T-cell (primary cell): ENCODE results near the gene LCK. TPM values are rescaled to one million over a fixed set of nuclear protein-coding genes. Genes with fewer than 3 reads are reported as not detected.
A peak's percentile ranks its signal among the peaks of the same experiment; 100 is the strongest.

Experiments used
- ATAC-seq, 4 experiments: fragments of 200-7000 bp in 3 of 4; fragments of 150-1000 bp in 1 of 4; cut with Tn5 transposase; replicated peaks in 1 of 4; 1 replicate in 3 of 4; 2 replicates in 1 of 4; pipeline ENCODE4 v1.10.0; 2021; ENCODE audit warnings: moderate library complexity in 3 of 4, mild to moderate bottlenecking in 2 of 4, moderate number of reproducible peaks in 1 of 4
- CTCF ChIA-PET, 2 donors: fragments of 300-600 bp; sonication (Branson Sonifier 250); formaldehyde crosslinking; loops; one replicate each; lab custom pipeline; 2022; ENCODE audit warnings: antibody characterized with exemption in 2 of 2; lab: Charles Lee
- POLR2A ChIA-PET, 2 donors: fragments of 300-600 bp; sonication (Branson Sonifier 250); formaldehyde crosslinking; loops; one replicate each; lab custom pipeline; 2022; ENCODE audit warnings: antibody characterized with exemption in 2 of 2; lab: Charles Lee
- DNase-seq, 35 experiments: peaks; one replicate each; pipeline versions ENCODE4 v3.0.0 to v3.0.0-alpha.2; 2013 to 2023
- H3K27ac ChIP-seq: one replicate; pipeline ENCODE4 v1.5.1; 2013; ENCODE audit warnings: low read length
- H3K27me3 ChIP-seq, 2 experiments: replicated peaks in 1 of 2; 1 replicate in 1 of 2; 2 replicates in 1 of 2; pipeline versions ENCODE4 v1.6.1 to v1.7.0; 2013; ENCODE audit warnings: low read length in 1 of 2, mixed read lengths in 1 of 2; ENCODE audit not compliant: control insufficient read depth in 2 of 2, insufficient read depth in 2 of 2; ENCODE audit errors: extremely low read depth in 1 of 2
- H3K36me3 ChIP-seq, 2 donors: 1 replicate in 1 of 2; 2 replicates in 1 of 2; pipeline versions ENCODE4 v1.6.1 to v1.7.0; 2013; ENCODE audit warnings: low read length in 1 of 2; ENCODE audit not compliant: control insufficient read depth in 2 of 2, insufficient read depth in 1 of 2; ENCODE audit errors: extremely low read depth in 1 of 2
- H3K4me1 ChIP-seq, 2 experiments: 1 replicate in 1 of 2; 2 replicates in 1 of 2; pipeline versions ENCODE4 v1.6.1 to v1.7.0; 2013; ENCODE audit warnings: low read length in 2 of 2, mixed read lengths in 1 of 2; ENCODE audit not compliant: insufficient read depth in 2 of 2, control insufficient read depth in 1 of 2; ENCODE audit errors: extremely low read depth in 1 of 2
- H3K4me3 ChIP-seq, 2 donors: 1 replicate in 1 of 2; 2 replicates in 1 of 2; pipeline versions ENCODE4 v1.5.1 to v1.7.0; 2013; ENCODE audit warnings: mild to moderate bottlenecking in 2 of 2, low read length in 1 of 2, moderate library complexity in 1 of 2; ENCODE audit not compliant: control insufficient read depth in 1 of 2; ENCODE audit errors: extremely low read depth in 1 of 2
- H3K9me3 ChIP-seq: 2 replicates; pipeline ENCODE4 v1.7.0; 2013
- H3K27ac Mint-ChIP-seq, 2 donors: one replicate each; pipeline ENCODE4 v1.8.0; 2020 to 2021; ENCODE audit warnings: mild to moderate bottlenecking in 2 of 2, mixed read lengths in 2 of 2
- H3K27me3 Mint-ChIP-seq, 2 donors: one replicate each; pipeline ENCODE4 v1.8.0; 2021 to 2022; ENCODE audit warnings: mixed read lengths in 2 of 2
- H3K36me3 Mint-ChIP-seq: one replicate; pipeline ENCODE4 v1.8.0; 2021; ENCODE audit warnings: mixed read lengths
- H3K4me1 Mint-ChIP-seq, 3 donors: one replicate each; pipeline ENCODE4 v1.8.0; 2020 to 2022; ENCODE audit warnings: mixed read lengths in 3 of 3, mild to moderate bottlenecking in 1 of 3
- H3K4me3 Mint-ChIP-seq, 3 donors: one replicate each; pipeline ENCODE4 v1.8.0; 2020 to 2022; ENCODE audit warnings: mild to moderate bottlenecking in 3 of 3, mixed read lengths in 3 of 3, moderate library complexity in 3 of 3
- H3K9me3 Mint-ChIP-seq, 3 donors: one replicate each; pipeline ENCODE4 v1.8.0; 2020 to 2022; ENCODE audit warnings: mixed read lengths in 3 of 3
- WGBS: methylation state at CpG from one replicate; pipeline ENCODE4 v1.1.5; 2013; ENCODE audit warnings: missing lambda C conversion rate; ENCODE audit not compliant: insufficient coverage; 5-methylcytosine and 5-hydroxymethylcytosine counted together
- total RNA-seq, 35 experiments: library from RNA in 6 of 35; stranded (reverse) in 6 of 35; fragments of 120-200 nt in 1 of 35; gene quantifications; one replicate each; pipeline versions ENCODE4 v1.2.1 to v1.2.4 and lab custom pipeline; 2013 to 2026

The LCK gene
- total RNA-seq, 5 donors from 2014 or later (not counting 1 experiment from before 2014, with no cell fraction given): 341 to 489 (median 428) TPM

DNA sequence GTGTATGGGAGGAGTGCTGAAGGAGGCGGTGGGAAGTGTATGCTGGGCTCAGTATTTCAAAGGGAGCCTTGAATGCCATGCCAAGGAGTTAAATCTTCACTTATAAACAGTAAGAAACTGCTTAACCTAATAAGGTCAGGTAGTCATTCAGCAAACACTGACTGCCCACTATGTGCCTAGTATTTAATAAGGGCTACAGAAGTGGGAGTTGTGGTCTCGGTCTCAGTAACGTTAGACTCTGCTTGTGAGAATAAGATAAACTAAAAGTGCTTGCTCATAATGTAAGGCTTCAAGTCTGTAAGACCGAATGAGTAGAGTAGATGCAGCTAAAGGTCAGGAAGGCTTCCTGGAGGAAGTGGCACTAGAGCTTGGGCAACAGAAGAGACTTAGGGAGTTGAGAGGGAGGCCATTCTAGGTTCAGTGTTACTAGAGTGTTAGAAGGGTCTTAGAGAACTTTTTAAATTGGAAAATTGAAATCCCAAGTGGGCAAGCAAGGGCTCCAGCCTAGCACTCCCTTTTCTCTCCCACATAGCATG, 78.9 kb downstream of the LCK start:
- WGBS: 66% methylated on average over 3 of the region's 4 CpGs
- Mint-ChIP-seq H3K4me3 (no peak overlapping the region), H3K27ac (peak overlapping the region; percentile 72 to 82), H3K9me3 (no peaks in the 10 kb centered on the region), H3K4me1 (peaks cover 24 to 34% (median 28%) of the 10 kb centered on the region in 3 donors), H3K36me3 (peaks cover 49% of the 10 kb centered on the region), H3K27me3 (no peaks in the 10 kb centered on the region)
- POLR2A ChIA-PET: no interaction called here
- DNase-seq: no peak
- CTCF ChIA-PET: no interaction called here
- ATAC-seq: no peak
- Histone ChIP-seq H3K4me3 (no peak overlapping the region), H3K36me3 (peaks cover 20 to 69% of the 10 kb centered on the region in 2 donors), H3K4me1 (peaks cover 5 to 12% of the 10 kb centered on the region in 2 experiments), H3K27ac (no peak overlapping the region), H3K27me3 (no peaks in the 10 kb centered on the region), H3K9me3 (no peaks in the 10 kb centered on the region)

DNA sequence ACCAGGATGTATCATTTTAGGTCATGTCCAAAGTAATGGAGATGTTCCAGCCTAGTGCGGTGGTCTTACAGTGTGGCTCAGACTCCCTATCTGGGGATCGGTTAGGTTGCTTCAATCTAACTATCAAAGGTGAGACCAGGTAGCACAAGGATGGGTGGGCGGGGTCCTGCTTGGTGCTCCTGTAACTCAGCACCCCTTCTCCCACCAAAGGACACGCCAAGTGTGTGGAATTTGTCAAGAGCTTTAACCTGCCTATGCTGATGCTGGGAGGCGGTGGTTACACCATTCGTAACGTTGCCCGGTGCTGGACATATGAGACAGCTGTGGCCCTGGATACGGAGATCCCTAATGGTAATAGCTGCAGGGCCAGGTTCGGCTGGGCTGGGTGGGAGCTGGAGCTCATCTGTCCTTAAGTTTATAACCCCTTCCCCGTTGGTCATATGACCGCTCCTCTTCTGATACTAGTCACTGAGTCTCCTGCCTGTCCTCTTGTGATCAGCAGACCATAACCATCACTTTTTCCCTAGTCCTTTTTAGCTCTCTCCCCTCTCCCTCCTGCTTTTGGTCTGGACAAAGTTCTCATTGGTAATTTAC, 79.6 kb downstream of the LCK start:
- no peak for ATAC-seq
- H3K36me3 Mint-ChIP-seq: peaks cover 43% of the 10 kb centered on the region
- POLR2A ChIA-PET: interaction anchor here in 1 of 2 donors (0.6 to 0.8 kb wide), 3 partner anchors 9 to 49 kb away, joined by 3 to 4 read pairs (median 3); no protein-coding TSS in a partner anchor

DNA sequence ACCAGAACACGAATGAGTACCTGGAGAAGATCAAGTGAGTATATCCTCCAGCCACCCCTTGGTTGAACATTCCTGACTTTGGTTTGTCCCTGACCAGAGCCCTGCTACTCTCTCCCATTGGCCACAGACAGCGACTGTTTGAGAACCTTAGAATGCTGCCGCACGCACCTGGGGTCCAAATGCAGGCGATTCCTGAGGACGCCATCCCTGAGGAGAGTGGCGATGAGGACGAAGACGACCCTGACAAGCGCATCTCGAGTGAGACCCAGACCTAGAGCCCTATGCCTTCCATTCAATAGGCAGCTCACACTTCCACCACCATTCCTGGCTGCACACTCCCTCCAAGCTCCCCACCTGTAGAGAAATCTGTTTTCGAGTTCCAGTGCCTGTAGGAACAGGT, 80.5 kb downstream of the LCK start:
- 96% methylated on average over 12 of the region's 12 CpGs for WGBS
- Mint-ChIP-seq H3K27me3 (no peaks in the 10 kb centered on the region), H3K4me3 (no peak overlapping the region), H3K9me3 (no peaks in the 10 kb centered on the region), H3K4me1 (peaks cover 22 to 28% (median 23%) of the 10 kb centered on the region in 3 donors), H3K36me3 (peaks cover 40% of the 10 kb centered on the region), H3K27ac (peak overlapping the region in 1 of 2 donors; percentile 46)
- ChIA-PET POLR2A (no interaction called here), CTCF (no interaction called here)
- H3K36me3 ChIP-seq: peaks cover 16 to 62% of the 10 kb centered on the region in 2 donors
- DNase-seq: no peak
- H3K9me3 ChIP-seq: no peaks in the 10 kb centered on the region
- H3K4me3 ChIP-seq: no peak overlapping the region
- ATAC-seq: no peak
- H3K27ac ChIP-seq: no peak overlapping the region
- no peaks in the 10 kb centered on the region for H3K27me3 ChIP-seq
- peaks cover 8 to 18% of the 10 kb centered on the region in 2 experiments for H3K4me1 ChIP-seq

More for the DNA sequence above, 79.6 kb downstream of the LCK start:
- H3K27ac ChIP-seq: no peak overlapping the region
- Mint-ChIP-seq H3K27me3 (no peaks in the 10 kb centered on the region), H3K27ac (no peak overlapping the region), H3K4me1 (peaks cover 22 to 28% (median 23%) of the 10 kb centered on the region in 3 donors), H3K9me3 (no peaks in the 10 kb centered on the region), H3K4me3 (no peak overlapping the region)
- peaks cover 20 to 65% of the 10 kb centered on the region in 2 donors for H3K36me3 ChIP-seq
- H3K4me3 ChIP-seq: no peak overlapping the region
- CTCF ChIA-PET: interaction anchor here in 1 of 2 donors (0.5 kb wide), 1 partner anchor 13 kb away, joined by 4 read pairs; no protein-coding TSS in a partner anchor
- H3K9me3 ChIP-seq: no peaks in the 10 kb centered on the region
- 99% methylated on average over 8 of the region's 12 CpGs for WGBS
- DNase-seq: no peak
- peaks cover 5 to 13% of the 10 kb centered on the region in 2 experiments for H3K4me1 ChIP-seq
- no peaks in the 10 kb centered on the region for H3K27me3 ChIP-seq

- no peak overlapping the region for H3K4me3 ChIP-seq
- H3K9me3 ChIP-seq: no peaks in the 10 kb centered on the region
- POLR2A ChIA-PET: no interaction called here
- Mint-ChIP-seq H3K27me3 (no peaks in the 10 kb centered on the region), H3K27ac (peak overlapping the region; percentile 57 to 73), H3K36me3 (peaks cover 37% of the 10 kb centered on the region), H3K4me1 (peaks cover 31 to 37% (median 31%) of the 10 kb centered on the region in 3 donors), H3K4me3 (no peak overlapping the region), H3K9me3 (no peaks in the 10 kb centered on the region)
- CTCF ChIA-PET: interaction anchor here in 1 of 2 donors (0.8 to 1.1 kb wide), 2 partner anchors 10 to 83 kb away, joined by 3 to 6 read pairs; no protein-coding TSS in a partner anchor
- peaks cover 16 to 54% of the 10 kb centered on the region in 2 donors for H3K36me3 ChIP-seq
- WGBS: 89% methylated on average over 3 of the region's 3 CpGs
- ATAC-seq (no peak), DNase-seq (no peak)
- no peak overlapping the region for H3K27ac ChIP-seq
- no peaks in the 10 kb centered on the region for H3K27me3 ChIP-seq
- peaks cover 14 to 28% of the 10 kb centered on the region in 2 experiments for H3K4me1 ChIP-seq
These were observed 81.4 kb downstream of the LCK start for GRCh38 chr1:32332290-32333079.

DNA sequence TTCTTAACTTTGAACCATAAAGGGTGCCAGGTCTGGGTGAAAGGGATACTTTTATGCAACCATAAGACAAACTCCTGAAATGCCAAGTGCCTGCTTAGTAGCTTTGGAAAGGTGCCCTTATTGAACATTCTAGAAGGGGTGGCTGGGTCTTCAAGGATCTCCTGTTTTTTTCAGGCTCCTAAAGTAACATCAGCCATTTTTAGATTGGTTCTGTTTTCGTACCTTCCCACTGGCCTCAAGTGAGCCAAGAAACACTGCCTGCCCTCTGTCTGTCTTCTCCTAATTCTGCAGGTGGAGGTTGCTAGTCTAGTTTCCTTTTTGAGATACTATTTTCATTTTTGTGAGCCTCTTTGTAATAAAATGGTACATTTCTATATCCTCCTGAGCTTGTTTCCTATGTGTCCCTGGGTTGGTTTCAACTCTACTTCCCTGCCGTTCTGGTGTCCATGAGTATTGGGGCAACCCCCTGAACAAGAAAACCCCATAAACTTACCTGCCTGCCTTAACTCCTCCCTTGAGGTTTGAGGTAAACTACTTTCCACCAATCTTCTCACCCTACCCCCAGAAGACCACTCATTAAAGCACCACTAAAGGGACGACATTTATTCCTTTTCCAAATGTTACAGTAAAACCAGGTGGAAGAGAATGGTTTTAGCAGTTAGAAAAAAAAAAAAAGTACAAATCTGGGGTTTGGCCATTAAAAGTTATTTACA, 82.3 kb downstream of the LCK start:
- Mint-ChIP-seq H3K27me3 (no peaks in the 10 kb centered on the region), H3K36me3 (peaks cover 33% of the 10 kb centered on the region), H3K4me3 (peak overlapping the region; percentile 42 to 89 (median 53)), H3K27ac (peak overlapping the region; percentile 71 to 91), H3K9me3 (no peaks in the 10 kb centered on the region), H3K4me1 (peaks cover 36 to 43% (median 38%) of the 10 kb centered on the region in 3 donors)
- ATAC-seq (no peak), DNase-seq (no peak)
- Histone ChIP-seq H3K4me3 (no peak overlapping the region), H3K36me3 (peaks cover 11 to 45% of the 10 kb centered on the region in 2 donors), H3K27me3 (peaks cover 0 to 2% of the 10 kb centered on the region in 2 experiments), H3K27ac (peak overlapping the region; percentile 8), H3K9me3 (no peaks in the 10 kb centered on the region), H3K4me1 (peaks cover 16 to 36% of the 10 kb centered on the region in 2 experiments)
- POLR2A ChIA-PET: interaction anchor here (0.5 to 0.6 kb wide), 2 partner anchors 17 to 1016 kb away, joined by 3 to 6 read pairs; no protein-coding TSS in a partner anchor
- CTCF ChIA-PET: interaction anchor here (0.6 to 1.1 kb wide), 4 partner anchors 11 to 95 kb away, joined by 3 to 6 read pairs (median 3); no protein-coding TSS in a partner anchor
- WGBS: no CpG with 5 or more reads among the region's 3 CpGs
